CD4-positive, alpha-beta T cell (primary cell): Measurements from ENCODE around the gene INVS. TPM values are rescaled to one million over a fixed set of nuclear protein-coding genes. Genes with fewer than 3 reads are reported as not detected.
"Not testable (repeated sequence)": the region's sequence is repeated elsewhere in the genome, so short reads cannot be mapped to it uniquely, and the experiment has no call there.

Experiments used
- ATAC-seq: fragments of 200-7000 bp; cut with Tn5 transposase; one replicate; pipeline ENCODE4 v1.10.0; 2022; ENCODE audit warnings: mild to moderate bottlenecking; ENCODE audit not compliant: poor library complexity
- CTCF ChIA-PET: fragments of 350-600 bp; sonication (Branson Sonifier 250); formaldehyde crosslinking; loops from one replicate; lab custom pipeline; 2021; ENCODE audit warnings: antibody characterized with exemption, inconsistent platforms; lab: Charles Lee
- POLR2A ChIA-PET: fragments of 350-600 bp; sonication (Branson Sonifier 250); formaldehyde crosslinking; loops from one replicate; lab custom pipeline; 2021; ENCODE audit warnings: antibody characterized with exemption, inconsistent platforms; lab: Charles Lee
- DNase-seq, 14 experiments: peaks; one replicate each; pipeline ENCODE4 v3.0.0-alpha.2; 2013 to 2020; ENCODE audit warnings: mixed read lengths in 2 of 14
- H3K27ac ChIP-seq, 2 donors: one replicate each; pipeline versions ENCODE4 v1.5.1 to v1.7.0; 2013; ENCODE audit warnings: low read length in 2 of 2, low read depth in 1 of 2, mild to moderate bottlenecking in 1 of 2
- H3K27me3 ChIP-seq, 2 experiments: 1 replicate in 1 of 2; 2 replicates in 1 of 2; pipeline versions ENCODE4 v1.6.1 to v1.7.0; 2013; ENCODE audit warnings: low read length in 2 of 2, control low read depth in 1 of 2, mild to moderate bottlenecking in 1 of 2, moderate library complexity in 1 of 2; ENCODE audit not compliant: insufficient read depth in 2 of 2, control insufficient read depth in 1 of 2
- H3K36me3 ChIP-seq: one replicate; pipeline ENCODE4 v1.6.1; 2013; ENCODE audit warnings: low read length, control low read depth; ENCODE audit not compliant: insufficient read depth
- H3K4me1 ChIP-seq: one replicate; pipeline ENCODE4 v1.6.1; 2013; ENCODE audit warnings: low read length, control low read depth; ENCODE audit not compliant: insufficient read depth
- H3K4me3 ChIP-seq: one replicate; pipeline ENCODE4 v1.5.1; 2013; ENCODE audit warnings: mild to moderate bottlenecking, low read length, moderate library complexity
- H3K9me3 ChIP-seq, 2 experiments: 1 replicate in 1 of 2; 2 replicates in 1 of 2; pipeline versions ENCODE4 v1.6.1 to v1.7.0; 2013; ENCODE audit warnings: low read length in 2 of 2, mild to moderate bottlenecking in 2 of 2, control low read depth in 1 of 2, moderate library complexity in 1 of 2; ENCODE audit not compliant: control insufficient read depth in 1 of 2, insufficient read depth in 1 of 2
- H3K27ac Mint-ChIP-seq: one replicate; pipeline ENCODE4 v1.8.0; 2020; ENCODE audit warnings: mixed read lengths
- H3K27me3 Mint-ChIP-seq: one replicate; pipeline ENCODE4 v1.8.0; 2021; ENCODE audit warnings: mixed read lengths
- H3K36me3 Mint-ChIP-seq: one replicate; pipeline ENCODE4 v1.8.0; 2021; ENCODE audit warnings: low read depth, mixed read lengths
- H3K4me1 Mint-ChIP-seq: one replicate; pipeline ENCODE4 v1.8.0; 2021; ENCODE audit warnings: low read depth, mixed read lengths
- H3K4me3 Mint-ChIP-seq: one replicate; pipeline ENCODE4 v1.8.0; 2020; ENCODE audit warnings: mild to moderate bottlenecking, mixed read lengths
- H3K9me3 Mint-ChIP-seq: one replicate; pipeline ENCODE4 v1.8.0; 2020; ENCODE audit warnings: mixed read lengths
- intact Hi-C, 2 experiments: fragments of 100-400 bp; cut with DNase I in 1 of 2; cut with micrococcal nuclease in 1 of 2; formaldehyde crosslinking; loops; one replicate each; pipeline versions ENCODE4 v1.15.1 to v1.9.0; 2023 to 2025; cut with DNase I, micrococcal nuclease
- total RNA-seq, 174 experiments: library from RNA in 2 of 174; stranded (reverse) in 2 of 174; gene quantifications; one replicate each; pipeline ENCODE4 v1.2.3 and lab custom pipeline; 2021 to 2026
- TF ChIP-seq, protein P1 (sequence below): fragments of 200-600 bp; IDR thresholded peaks from one replicate; pipeline ENCODE4 v1.8.0; 2022; ENCODE audit warnings: antibody characterized with exemption, mild to moderate bottlenecking

Gene INVS
- total RNA-seq, 2 experiments from 2014 or later = 13.6 to 14.3 TPM

DNA sequence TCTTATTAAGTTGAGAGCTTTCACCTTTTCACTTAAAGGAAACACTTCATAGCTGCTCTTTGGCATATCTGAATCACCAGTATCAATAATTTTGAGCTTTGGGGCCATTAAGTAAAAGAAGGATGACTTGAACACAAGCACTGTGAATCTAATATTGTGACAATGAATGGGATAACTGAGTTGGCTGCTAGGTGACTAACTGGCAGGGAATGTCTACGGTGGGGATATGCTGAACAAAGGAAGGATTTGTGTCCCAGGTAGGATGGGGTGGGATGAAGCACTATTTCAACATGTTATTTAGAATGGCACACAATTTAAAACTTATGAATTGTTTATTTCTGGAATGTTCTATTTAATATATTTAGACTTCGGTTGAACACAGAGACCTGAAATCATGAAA is 130.1 kb downstream of the INVS start:
- Mint-ChIP-seq H3K9me3 (peaks cover 5% of the 10 kb centered on the region), H3K36me3 (peaks cover 77% of the 10 kb centered on the region)
- ATAC-seq = no peak

DNA sequence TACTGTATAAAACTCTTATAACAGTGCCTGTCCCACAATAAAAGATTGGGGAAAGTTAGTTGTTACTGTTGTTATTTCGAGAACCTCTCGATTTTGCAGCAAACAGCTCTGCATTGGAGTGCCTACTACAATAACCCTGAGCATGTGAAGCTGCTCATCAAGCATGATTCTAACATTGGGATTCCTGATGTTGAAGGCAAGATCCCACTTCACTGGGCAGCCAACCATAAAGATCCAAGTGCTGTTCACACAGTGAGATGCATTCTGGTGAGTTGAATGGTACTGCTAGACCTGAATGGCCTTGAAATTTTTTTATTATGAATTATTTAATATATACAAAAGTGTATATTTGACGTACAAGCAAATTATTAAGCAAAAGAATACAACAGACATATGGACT is 130.5 kb downstream of the INVS start:
- H3K4me1 Mint-ChIP-seq = no peaks in the 10 kb centered on the region
- H3K9me3 Mint-ChIP-seq = peaks cover 5% of the 10 kb centered on the region
- TF ChIP-seq, protein P1, sequence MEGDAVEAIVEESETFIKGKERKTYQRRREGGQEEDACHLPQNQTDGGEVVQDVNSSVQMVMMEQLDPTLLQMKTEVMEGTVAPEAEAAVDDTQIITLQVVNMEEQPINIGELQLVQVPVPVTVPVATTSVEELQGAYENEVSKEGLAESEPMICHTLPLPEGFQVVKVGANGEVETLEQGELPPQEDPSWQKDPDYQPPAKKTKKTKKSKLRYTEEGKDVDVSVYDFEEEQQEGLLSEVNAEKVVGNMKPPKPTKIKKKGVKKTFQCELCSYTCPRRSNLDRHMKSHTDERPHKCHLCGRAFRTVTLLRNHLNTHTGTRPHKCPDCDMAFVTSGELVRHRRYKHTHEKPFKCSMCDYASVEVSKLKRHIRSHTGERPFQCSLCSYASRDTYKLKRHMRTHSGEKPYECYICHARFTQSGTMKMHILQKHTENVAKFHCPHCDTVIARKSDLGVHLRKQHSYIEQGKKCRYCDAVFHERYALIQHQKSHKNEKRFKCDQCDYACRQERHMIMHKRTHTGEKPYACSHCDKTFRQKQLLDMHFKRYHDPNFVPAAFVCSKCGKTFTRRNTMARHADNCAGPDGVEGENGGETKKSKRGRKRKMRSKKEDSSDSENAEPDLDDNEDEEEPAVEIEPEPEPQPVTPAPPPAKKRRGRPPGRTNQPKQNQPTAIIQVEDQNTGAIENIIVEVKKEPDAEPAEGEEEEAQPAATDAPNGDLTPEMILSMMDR = no peak
- DNase-seq = no peak
- no peaks in the 10 kb centered on the region for H3K27me3 ChIP-seq
- no peak overlapping the region for H3K27ac Mint-ChIP-seq
- no peaks in the 10 kb centered on the region for H3K27me3 Mint-ChIP-seq
- no peak for ATAC-seq
- no peak overlapping the region for H3K4me3 ChIP-seq
- H3K4me1 ChIP-seq = no peaks in the 10 kb centered on the region
- H3K36me3 ChIP-seq = peaks cover 14% of the 10 kb centered on the region
- POLR2A ChIA-PET = no interaction called here
- intact Hi-C loops = no loop called here
- H3K36me3 Mint-ChIP-seq = peaks cover 79% of the 10 kb centered on the region
- H3K4me3 Mint-ChIP-seq = no peak overlapping the region
- no peaks in the 10 kb centered on the region for H3K9me3 ChIP-seq
- CTCF ChIA-PET = no interaction called here
- no peak overlapping the region for H3K27ac ChIP-seq

More for the DNA sequence above, 130.1 kb downstream of the INVS start:
- no peak for DNase-seq
- no peak overlapping the region for H3K27ac Mint-ChIP-seq
- H3K4me1 Mint-ChIP-seq = no peaks in the 10 kb centered on the region
- TF ChIP-seq, protein P1 = no peak
- CTCF ChIA-PET = no interaction called here
- intact Hi-C loops = no loop called here
- H3K4me1 ChIP-seq = no peaks in the 10 kb centered on the region
- POLR2A ChIA-PET = no interaction called here
- H3K4me3 ChIP-seq = no peak overlapping the region
- no peak overlapping the region for H3K27ac ChIP-seq
- H3K27me3 Mint-ChIP-seq = no peaks in the 10 kb centered on the region
- no peaks in the 10 kb centered on the region for H3K27me3 ChIP-seq
- peaks cover 14% of the 10 kb centered on the region for H3K36me3 ChIP-seq
- no peak overlapping the region for H3K4me3 Mint-ChIP-seq
- no peaks in the 10 kb centered on the region for H3K9me3 ChIP-seq

DNA sequence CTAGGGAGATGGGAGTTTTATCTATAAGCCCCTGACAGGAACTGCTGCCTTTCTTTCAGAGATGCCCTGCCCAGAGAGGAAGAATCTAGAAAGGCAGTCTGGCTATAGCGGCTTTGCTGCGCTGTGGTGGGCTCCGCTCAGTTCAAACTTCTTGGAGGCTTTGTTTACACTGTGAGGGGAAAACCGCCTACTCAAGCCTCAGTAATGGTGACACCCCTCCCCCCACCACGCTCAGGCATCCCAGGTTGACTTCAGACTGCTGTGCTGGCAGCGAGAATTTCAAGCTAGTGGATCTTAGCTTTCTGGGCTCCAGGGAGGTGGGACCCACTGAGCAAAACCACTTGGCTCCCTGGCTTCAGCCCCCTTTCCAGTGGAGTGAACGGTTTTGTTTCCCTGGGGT is 137.9 kb downstream of the INVS start:
- H3K4me1 ChIP-seq, ATAC-seq, H3K4me3 Mint-ChIP-seq, H3K27ac Mint-ChIP-seq, H3K27me3 ChIP-seq, H3K4me1 Mint-ChIP-seq, H3K27me3 Mint-ChIP-seq, intact Hi-C loops, POLR2A ChIA-PET, DNase-seq, H3K36me3 ChIP-seq, H3K9me3 ChIP-seq, H3K27ac ChIP-seq, CTCF ChIA-PET, H3K9me3 Mint-ChIP-seq, H3K4me3 ChIP-seq: not testable (repeated sequence)
- peaks cover 84% of the 10 kb centered on the region for H3K36me3 Mint-ChIP-seq

DNA sequence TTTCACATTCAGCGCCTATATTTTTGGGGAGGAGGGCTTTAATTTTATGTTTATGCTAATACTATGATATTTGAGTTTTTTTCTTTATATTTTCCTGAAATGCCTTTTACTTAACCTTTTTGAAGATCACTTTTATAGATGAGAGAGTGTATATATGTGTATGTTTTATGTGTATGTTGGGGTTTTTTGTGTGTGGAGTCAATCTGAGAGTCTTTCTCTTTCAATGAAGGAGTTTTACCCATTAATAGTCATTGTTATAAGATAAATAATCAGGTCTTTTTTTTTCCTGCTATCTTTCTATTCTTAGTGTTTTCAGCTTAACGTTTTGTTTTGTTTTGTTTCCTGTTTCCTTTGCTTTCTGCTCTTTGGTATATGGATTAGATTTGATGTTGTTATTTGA is 141.5 kb downstream of the INVS start:
- DNase-seq (no peak), ATAC-seq (no peak)
- H3K36me3 ChIP-seq = peaks cover 7% of the 10 kb centered on the region
- CTCF ChIA-PET = no interaction called here
- H3K27me3 ChIP-seq = no peaks in the 10 kb centered on the region
- Mint-ChIP-seq H3K4me1 (no peaks in the 10 kb centered on the region), H3K27me3 (no peaks in the 10 kb centered on the region), H3K27ac (no peak overlapping the region), H3K36me3 (peaks cover 77% of the 10 kb centered on the region), H3K4me3 (no peak overlapping the region), H3K9me3 (peaks cover 5% of the 10 kb centered on the region)
- H3K4me3 ChIP-seq = no peak overlapping the region
- no peaks in the 10 kb centered on the region for H3K4me1 ChIP-seq
- no peak overlapping the region for H3K27ac ChIP-seq
- POLR2A ChIA-PET = no interaction called here
- TF ChIP-seq, protein P1 = no peak
- intact Hi-C loops = no loop called here
- peaks cover 0 to 8% of the 10 kb centered on the region in 2 experiments for H3K9me3 ChIP-seq
